ENCODE measurements around the gene C9orf50. TPM values are rescaled to one million over a fixed set of nuclear protein-coding genes. Genes with fewer than 3 reads are reported as not detected.

The C9orf50 gene
- total RNA-seq, 1 donor = not detected

GRCh38 chr9:129610473-129611306, 10.2 kb downstream of the C9orf50 start:
- TF ChIP-seq CTCF (IDR thresholded peaks at IDR 0.05; ENCODE audit: insufficient read depth, low read depth, low read length) = peak; percentile 87
- peak overlapping the region; percentile 66 for H3K4me3 ChIP-seq (ENCODE audit: low read depth, low read length)
- peak; percentile 63 for DNase-seq (ENCODE audit: low read depth)

- H3K4me3 ChIP-seq (ENCODE audit: low read depth, low read length) = peak overlapping the region; percentile 61
- DNase-seq (ENCODE audit: low read depth) = no peak
- TF ChIP-seq CTCF (IDR thresholded peaks at IDR 0.05; ENCODE audit: insufficient read depth, low read depth, low read length) = no peak
Measured at GRCh38 chr9:129610213-129610472, 10.8 kb downstream of the C9orf50 start.

GRCh38 chr9:129609486-129610212, 11.3 kb downstream of the C9orf50 start:
- H3K4me3 ChIP-seq (ENCODE audit: low read depth, low read length) = no peak overlapping the region
- TF ChIP-seq CTCF (IDR thresholded peaks at IDR 0.05; ENCODE audit: insufficient read depth, low read depth, low read length) = no peak
- DNase-seq (ENCODE audit: low read depth) = peak; percentile 51

- no peak overlapping the region for H3K4me3 ChIP-seq (ENCODE audit: low read depth, low read length)
- no peak for TF ChIP-seq CTCF (IDR thresholded peaks at IDR 0.05; ENCODE audit: insufficient read depth, low read depth, low read length)
- DNase-seq (ENCODE audit: low read depth) = no peak
Measured at GRCh38 chr9:129608561-129609481, 12.1 kb downstream of the C9orf50 start.

GRCh38 chr9:129607027-129607387, 13.9 kb downstream of the C9orf50 start:
- TF ChIP-seq CTCF (IDR thresholded peaks at IDR 0.05; ENCODE audit: insufficient read depth, low read depth, low read length) = no peak
- DNase-seq (ENCODE audit: low read depth) = no peak

GRCh38 chr9:129606161-129607026, 14.5 kb downstream of the C9orf50 start:
- TF ChIP-seq CTCF (IDR thresholded peaks at IDR 0.05; ENCODE audit: insufficient read depth, low read depth, low read length) = no peak
- no peak overlapping the region for H3K4me3 ChIP-seq (ENCODE audit: low read depth, low read length)
- peak; percentile 81 for DNase-seq (ENCODE audit: low read depth)

More at GRCh38 chr9:129607027-129607387, 13.9 kb downstream of the C9orf50 start:
- H3K4me3 ChIP-seq (ENCODE audit: low read depth, low read length) = no peak overlapping the region

Measured in fibroblast of villous mesenchyme (primary cell).